ENCODE measurements around the gene LRRFIP2. TPM values are rescaled to one million over a fixed set of nuclear protein-coding genes. Genes with fewer than 3 reads are reported as not detected.

Gene LRRFIP2
- total and polyA plus RNA-seq, 2 of the 8 experiments (the other 6 are each of a cell fraction or from before 2014, with no cell fraction given) = 8.8 to 25.6 TPM

DNA sequence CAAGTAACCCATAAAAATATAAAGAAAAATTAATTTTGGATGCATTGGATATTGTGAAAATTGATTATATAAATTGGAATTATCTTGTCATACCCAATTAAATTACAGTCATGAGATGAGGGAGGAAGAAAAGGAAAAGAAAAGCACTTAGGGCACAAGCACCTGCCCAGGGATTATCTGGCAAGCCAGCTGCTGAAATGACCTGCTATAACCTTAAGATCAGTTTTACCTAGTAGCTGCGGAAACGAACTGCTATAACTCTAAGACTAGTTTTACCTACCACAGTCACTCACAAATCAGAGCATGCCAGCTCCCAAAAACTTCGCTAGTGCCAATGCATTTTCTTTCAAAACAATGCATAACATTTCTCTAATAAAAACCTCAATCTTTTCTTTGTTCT, 26.2 kb downstream of the LRRFIP2 start:
- no peak overlapping the region for H3K27ac ChIP-seq (ENCODE audit: low read depth, low read length)
- no peak overlapping the region for H2BK12ac ChIP-seq (ENCODE audit: low read depth, low read length)
- CTCF ChIA-PET (ENCODE audit: partially characterized antibody) = no interaction called here
- H3K4me2 ChIP-seq (ENCODE audit: insufficient read depth in 1 of 2, low read depth in 2 of 2, low read length in 2 of 2) = no peak overlapping the region
- no peaks in the 10 kb centered on the region for H3K9me3 ChIP-seq (ENCODE audit: insufficient read depth in 2 of 2, low read depth in 1 of 2, low read length in 1 of 2)
- H4K91ac ChIP-seq (replicated peaks; ENCODE audit: insufficient read length, low read length) = no peak overlapping the region
- no peak overlapping the region for H3K23ac ChIP-seq (ENCODE audit: insufficient read length)
- H2BK15ac ChIP-seq (ENCODE audit: low read length) = no peak overlapping the region
- H4K8ac ChIP-seq (ENCODE audit: extremely low read depth, insufficient read depth, low read length) = no peak overlapping the region
- no peaks in the 10 kb centered on the region for H3K23me2 ChIP-seq (ENCODE audit: low read depth, low read length)
- POLR2A ChIA-PET (ENCODE audit: partially characterized antibody) = no interaction called here
- no peak overlapping the region for H2BK20ac ChIP-seq (ENCODE audit: low read length)
- H4K20me1 ChIP-seq (replicated peaks in 1 of 2; ENCODE audit: control insufficient read depth in 1 of 2, insufficient read depth in 2 of 2, low read length in 2 of 2) = no peaks in the 10 kb centered on the region
- no peaks in the 10 kb centered on the region for H3K4me1 ChIP-seq (replicated peaks in 1 of 4; ENCODE audit: control insufficient read depth in 3 of 4, insufficient read depth in 4 of 4, low read length in 3 of 4)
- H3K36me3 ChIP-seq (ENCODE audit: control insufficient read depth in 2 of 4, insufficient read depth in 4 of 4, low read length in 3 of 4) = peaks cover 0 to 7% (median under 1%) of the 10 kb centered on the region in 4 experiments; a peak in 2 of 8 replicates
- H3K14ac ChIP-seq (ENCODE audit: insufficient read length) = no peak overlapping the region
- H4K5ac ChIP-seq (ENCODE audit: insufficient read length, low read depth, low read length) = no peak overlapping the region
- DNase-seq (ENCODE audit: low read depth in 1 of 2, low spot score in 2 of 2) (no peak), FAIRE-seq (no peak)
- H3K27me3 ChIP-seq (replicated peaks in 1 of 4; ENCODE audit: control insufficient read depth in 3 of 4, extremely low read depth in 1 of 4, insufficient read depth in 3 of 4, low read length in 3 of 4) = no peaks in the 10 kb centered on the region
- no peak overlapping the region for H2AK5ac ChIP-seq (ENCODE audit: low read depth, low read length)
- H2BK5ac ChIP-seq (ENCODE audit: low read depth, low read length) = no peak overlapping the region
- no peak overlapping the region for H3K18ac ChIP-seq (ENCODE audit: extremely low read depth, low read length)
- H3K56ac ChIP-seq (replicated peaks; ENCODE audit: insufficient read length, low read depth, low read length) = no peak overlapping the region
- no peak overlapping the region for H3K4ac ChIP-seq (replicated peaks; ENCODE audit: insufficient read length, low read depth, low read length)
- H3K79me2 ChIP-seq (ENCODE audit: control insufficient read depth in 1 of 2, insufficient read depth in 2 of 2, low read length in 2 of 2) = no peaks in the 10 kb centered on the region
- H2BK120ac ChIP-seq (replicated peaks; ENCODE audit: low read depth, low read length) = no peak overlapping the region
- no peaks in the 10 kb centered on the region; the same call in 1 of the 2 replicates for H3K79me1 ChIP-seq (ENCODE audit: low read depth, low read length)
- WGBS, 2 experiments (ENCODE audit: extremely low coverage in 1 of 2, insufficient coverage in 1 of 2, insufficient read length in 1 of 2, insufficient replicate concordance in 2 of 2, low coverage in 1 of 2, low lambda C conversion rate in 2 of 2, missing lambda C conversion rate in 1 of 2) = 92% methylated on average over 3 of the region's 3 CpGs; no CpG with 5 or more reads in 1 of the 2 experiments
- H3K4me3 ChIP-seq (ENCODE audit: extremely low read depth in 1 of 4, insufficient read depth in 2 of 4, low read depth in 3 of 4, low read length in 4 of 4) = no peak overlapping the region
- no peak overlapping the region for H2AFZ ChIP-seq (ENCODE audit: low read length)
- no peak overlapping the region for H3K9ac ChIP-seq (replicated peaks in 1 of 4; ENCODE audit: extremely low read depth in 1 of 4, low read depth in 3 of 4, low read length in 3 of 4)
- TF ChIP-seq RNF2 (IDR thresholded peaks at IDR 0.05; ENCODE audit: borderline replicate concordance, low read depth, low read length, missing control alignments, poor library complexity, severe bottlenecking) (no peak), SIRT6 (IDR thresholded peaks at IDR 0.05; ENCODE audit: low read length) (no peak), POLR2AphosphoS5 (IDR thresholded peaks at IDR 0.05; ENCODE audit: low read depth, low read length) (no peak), KDM4A (IDR thresholded peaks at IDR 0.05; ENCODE audit: low read depth, low read length, severe bottlenecking) (no peak), GABPA (IDR thresholded peaks at IDR 0.05; ENCODE audit: borderline replicate concordance, insufficient read depth, low read length) (no peak), RAD21 (IDR thresholded peaks at IDR 0.05 in 1 of 2, conservative IDR thresholded peaks at IDR 0.05 in 1 of 2; ENCODE audit: low read depth in 2 of 2, low read length in 2 of 2) (no peak), FOSL1 (IDR thresholded peaks at IDR 0.05; ENCODE audit: insufficient read depth, low read depth, low read length) (no peak), RXRA (IDR thresholded peaks at IDR 0.05; ENCODE audit: insufficient read depth, low read depth, low read length) (no peak), E2F6 (IDR thresholded peaks at IDR 0.05) (no peak), TCF12 (IDR thresholded peaks at IDR 0.05; ENCODE audit: low read depth, low read length) (no peak), JUN (IDR thresholded peaks at IDR 0.05; ENCODE audit: low read depth, low read length) (no peak), SIX5 (IDR thresholded peaks at IDR 0.05; ENCODE audit: low read depth, low read length) (no peak), EP300 (IDR thresholded peaks at IDR 0.05; ENCODE audit: borderline replicate concordance in 1 of 2, low read depth in 2 of 2, low read length in 2 of 2) (no peak)
